Measurements from ENCODE around the gene ATXN7L1. TPM values are rescaled to one million over a fixed set of nuclear protein-coding genes. Genes with fewer than 3 reads are reported as not detected.

Gene ATXN7L1
- total RNA-seq, 2 experiments from 2014 or later = 3.5 to 5.0 TPM

- H3K27me3 Mint-ChIP-seq (ENCODE audit: low read depth) = no peaks in the 10 kb centered on the region
- CTCF ChIA-PET = interaction anchor here (2.6 to 2.7 kb wide), 2 partner anchors 17 kb away, joined by 7 to 12 read pairs; no protein-coding TSS in a partner anchor
- H3K4me1 Mint-ChIP-seq (ENCODE audit: low read depth) = no peaks in the 10 kb centered on the region
- no peaks in the 10 kb centered on the region for H3K9me3 Mint-ChIP-seq (ENCODE audit: insufficient read depth)
- POLR2A ChIA-PET = interaction anchor here (0.6 kb wide), 1 partner anchor 384 kb away, joined by 4 read pairs; no protein-coding TSS in a partner anchor
- no peak overlapping the region for H3K4me3 Mint-ChIP-seq
- DNase-seq = no peak
- ATAC-seq = no peak
- H3K27ac Mint-ChIP-seq = no peak overlapping the region
- H3K36me3 Mint-ChIP-seq (ENCODE audit: low read depth) = no peaks in the 10 kb centered on the region
Measured at GRCh38 chr7:105639667-105640493, 236.5 kb downstream of the ATXN7L1 start.

- DNase-seq (no peak), ATAC-seq (no peak)
- Mint-ChIP-seq H3K27ac (no peak overlapping the region), H3K4me3 (no peak overlapping the region), H3K27me3 (ENCODE audit: low read depth) (no peaks in the 10 kb centered on the region), H3K36me3 (ENCODE audit: low read depth) (no peaks in the 10 kb centered on the region), H3K9me3 (ENCODE audit: insufficient read depth) (no peaks in the 10 kb centered on the region), H3K4me1 (ENCODE audit: low read depth) (no peaks in the 10 kb centered on the region)
- POLR2A ChIA-PET = interaction anchor here (0.6 kb wide), 1 partner anchor 385 kb away, joined by 4 read pairs; no protein-coding TSS in a partner anchor
- CTCF ChIA-PET = interaction anchor here (2.7 kb wide), 1 partner anchor 18 kb away, joined by 7 read pairs; no protein-coding TSS in a partner anchor
Measured at GRCh38 chr7:105638902-105639495, 237.4 kb downstream of the ATXN7L1 start.

- Mint-ChIP-seq H3K9me3 (ENCODE audit: insufficient read depth) (no peaks in the 10 kb centered on the region), H3K36me3 (ENCODE audit: low read depth) (no peaks in the 10 kb centered on the region), H3K4me3 (no peak overlapping the region), H3K4me1 (ENCODE audit: low read depth) (no peaks in the 10 kb centered on the region), H3K27ac (no peak overlapping the region), H3K27me3 (ENCODE audit: low read depth) (no peaks in the 10 kb centered on the region)
- POLR2A ChIA-PET = no interaction called here
- CTCF ChIA-PET = interaction anchor here (2.7 kb wide), 1 partner anchor 18 kb away, joined by 7 read pairs; no protein-coding TSS in a partner anchor
- no peak for DNase-seq
- no peak for ATAC-seq
Measured at GRCh38 chr7:105638334-105638733, 238.1 kb downstream of the ATXN7L1 start.

- Mint-ChIP-seq H3K4me3 (no peak overlapping the region), H3K4me1 (ENCODE audit: low read depth) (no peaks in the 10 kb centered on the region), H3K36me3 (ENCODE audit: low read depth) (no peaks in the 10 kb centered on the region), H3K27me3 (ENCODE audit: low read depth) (no peaks in the 10 kb centered on the region), H3K9me3 (ENCODE audit: insufficient read depth) (no peaks in the 10 kb centered on the region), H3K27ac (no peak overlapping the region)
- DNase-seq (no peak), ATAC-seq (no peak)
- CTCF ChIA-PET = interaction anchor here (2.7 kb wide), 1 partner anchor 19 kb away, joined by 7 read pairs; no protein-coding TSS in a partner anchor
- POLR2A ChIA-PET = no interaction called here
Measured at GRCh38 chr7:105637755-105638154, 238.6 kb downstream of the ATXN7L1 start.

GRCh38 chr7:105636982-105637381 lies 239.4 kb downstream of the ATXN7L1 start:
- ChIA-PET CTCF (no interaction called here), POLR2A (no interaction called here)
- H3K36me3 Mint-ChIP-seq (ENCODE audit: low read depth) = no peaks in the 10 kb centered on the region
- H3K4me1 Mint-ChIP-seq (ENCODE audit: low read depth) = no peaks in the 10 kb centered on the region
- H3K4me3 Mint-ChIP-seq = no peak overlapping the region
- no peaks in the 10 kb centered on the region for H3K9me3 Mint-ChIP-seq (ENCODE audit: insufficient read depth)
- no peaks in the 10 kb centered on the region for H3K27me3 Mint-ChIP-seq (ENCODE audit: low read depth)
- no peak for DNase-seq
- ATAC-seq = no peak
- no peak overlapping the region for H3K27ac Mint-ChIP-seq

GRCh38 chr7:105635197-105635596 lies 241.2 kb downstream of the ATXN7L1 start:
- ChIA-PET POLR2A (interaction anchor here (0.7 kb wide), 1 partner anchor 956 kb away, joined by 4 read pairs; no protein-coding TSS in a partner anchor), CTCF (no interaction called here)
- Mint-ChIP-seq H3K27ac (no peak overlapping the region), H3K27me3 (ENCODE audit: low read depth) (no peaks in the 10 kb centered on the region), H3K4me1 (ENCODE audit: low read depth) (peaks cover 3% of the 10 kb centered on the region), H3K4me3 (no peak overlapping the region), H3K9me3 (ENCODE audit: insufficient read depth) (no peaks in the 10 kb centered on the region), H3K36me3 (ENCODE audit: low read depth) (no peaks in the 10 kb centered on the region)
- ATAC-seq (no peak), DNase-seq (no peak)

GRCh38 chr7:105625986-105626385 lies 250.4 kb downstream of the ATXN7L1 start:
- Mint-ChIP-seq H3K4me1 (ENCODE audit: low read depth) (peaks cover 2% of the 10 kb centered on the region), H3K36me3 (ENCODE audit: low read depth) (peaks cover 2% of the 10 kb centered on the region), H3K27ac (no peak overlapping the region), H3K4me3 (no peak overlapping the region), H3K27me3 (ENCODE audit: low read depth) (no peaks in the 10 kb centered on the region), H3K9me3 (ENCODE audit: insufficient read depth) (peaks cover 5% of the 10 kb centered on the region)
- POLR2A ChIA-PET = interaction anchor here (0.9 kb wide), 1 partner anchor 63 kb away, joined by 3 read pairs; no protein-coding TSS in a partner anchor
- no peak for DNase-seq
- no peak for ATAC-seq
- CTCF ChIA-PET = no interaction called here

- H3K9me3 Mint-ChIP-seq (ENCODE audit: insufficient read depth) = peaks cover 5% of the 10 kb centered on the region
- H3K4me3 Mint-ChIP-seq = no peak overlapping the region
- ATAC-seq (no peak), DNase-seq (no peak)
- H3K36me3 Mint-ChIP-seq (ENCODE audit: low read depth) = peaks cover 2% of the 10 kb centered on the region
- H3K27ac Mint-ChIP-seq = no peak overlapping the region
- CTCF ChIA-PET = no interaction called here
- POLR2A ChIA-PET = no interaction called here
- no peaks in the 10 kb centered on the region for H3K4me1 Mint-ChIP-seq (ENCODE audit: low read depth)
- H3K27me3 Mint-ChIP-seq (ENCODE audit: low read depth) = no peaks in the 10 kb centered on the region
Measured at GRCh38 chr7:105623906-105624305, 252.5 kb downstream of the ATXN7L1 start.

- ChIA-PET POLR2A (no interaction called here), CTCF (no interaction called here)
- Mint-ChIP-seq H3K27me3 (ENCODE audit: low read depth) (no peaks in the 10 kb centered on the region), H3K9me3 (ENCODE audit: insufficient read depth) (peaks cover 5% of the 10 kb centered on the region), H3K27ac (no peak overlapping the region), H3K36me3 (ENCODE audit: low read depth) (peaks cover 2% of the 10 kb centered on the region), H3K4me1 (ENCODE audit: low read depth) (no peaks in the 10 kb centered on the region), H3K4me3 (no peak overlapping the region)
- ATAC-seq (no peak), DNase-seq (no peak)
Measured at GRCh38 chr7:105623378-105623777, 253.0 kb downstream of the ATXN7L1 start.

GRCh38 chr7:105622106-105622731 lies 254.2 kb downstream of the ATXN7L1 start:
- ChIA-PET CTCF (no interaction called here), POLR2A (no interaction called here)
- H3K36me3 Mint-ChIP-seq (ENCODE audit: low read depth) = peaks cover 2% of the 10 kb centered on the region
- H3K4me1 Mint-ChIP-seq (ENCODE audit: low read depth) = no peaks in the 10 kb centered on the region
- no peak overlapping the region for H3K4me3 Mint-ChIP-seq
- ATAC-seq = no peak
- peaks cover 5% of the 10 kb centered on the region for H3K9me3 Mint-ChIP-seq (ENCODE audit: insufficient read depth)
- no peak for DNase-seq
- H3K27me3 Mint-ChIP-seq (ENCODE audit: low read depth) = no peaks in the 10 kb centered on the region
- no peak overlapping the region for H3K27ac Mint-ChIP-seq

GRCh38 chr7:105621617-105622016 lies 254.8 kb downstream of the ATXN7L1 start:
- CTCF ChIA-PET = no interaction called here
- Mint-ChIP-seq H3K27ac (no peak overlapping the region), H3K36me3 (ENCODE audit: low read depth) (peaks cover 2% of the 10 kb centered on the region), H3K4me1 (ENCODE audit: low read depth) (no peaks in the 10 kb centered on the region), H3K9me3 (ENCODE audit: insufficient read depth) (peaks cover 3% of the 10 kb centered on the region), H3K4me3 (no peak overlapping the region), H3K27me3 (ENCODE audit: low read depth) (no peaks in the 10 kb centered on the region)
- ATAC-seq (no peak), DNase-seq (no peak)
- POLR2A ChIA-PET = no interaction called here

GRCh38 chr7:105621176-105621575 lies 255.2 kb downstream of the ATXN7L1 start:
- no peak for DNase-seq
- Mint-ChIP-seq H3K4me1 (ENCODE audit: low read depth) (no peaks in the 10 kb centered on the region), H3K27ac (no peak overlapping the region), H3K4me3 (no peak overlapping the region), H3K36me3 (ENCODE audit: low read depth) (peaks cover 2% of the 10 kb centered on the region), H3K9me3 (ENCODE audit: insufficient read depth) (no peaks in the 10 kb centered on the region), H3K27me3 (ENCODE audit: low read depth) (no peaks in the 10 kb centered on the region)
- ATAC-seq = no peak
- POLR2A ChIA-PET = no interaction called here
- CTCF ChIA-PET = no interaction called here
